ENCODE results near the gene GPR27.

The GPR27 gene

GRCh38 chr3:71786551-71786950, 32.9 kb downstream of the GPR27 start:
- no peak for DNase-seq

GRCh38 chr3:71787851-71788405, 34.3 kb downstream of the GPR27 start:
- DNase-seq = no peak

GRCh38 chr3:71789922-71790321, 36.3 kb downstream of the GPR27 start:
- DNase-seq = no peak

GRCh38 chr3:71791634-71792033, 38.0 kb downstream of the GPR27 start:
- no peak for DNase-seq

GRCh38 chr3:71796290-71796689, 42.6 kb downstream of the GPR27 start:
- no peak for DNase-seq

- DNase-seq = no peak
These were observed 43.8 kb downstream of the GPR27 start for GRCh38 chr3:71797455-71797854.

- no peak for DNase-seq
These were observed 46.4 kb downstream of the GPR27 start for GRCh38 chr3:71800023-71800422.

- DNase-seq = no peak
These were observed 48.3 kb downstream of the GPR27 start for GRCh38 chr3:71801986-71802385.

- DNase-seq = no peak
These were observed 49.6 kb downstream of the GPR27 start for GRCh38 chr3:71803248-71803647.

- no peak for DNase-seq
These were observed 51.5 kb downstream of the GPR27 start for GRCh38 chr3:71805199-71805598.

GRCh38 chr3:71805691-71806090, 52.0 kb downstream of the GPR27 start:
- no peak for DNase-seq
